HL-60 (cell line): ENCODE data around the gene DNAJB4.

Experiments used
- CTCF ChIP-seq: IDR thresholded peaks from one replicate; pipeline ENCODE4 v1.5.1; 2011; ENCODE audit warnings: low read length, control low read depth, inconsistent platforms; ENCODE audit not compliant: insufficient read depth
- GABPA ChIP-seq: IDR thresholded peaks from 2 replicates; pipeline ENCODE4 v1.6.1; 2012; ENCODE audit warnings: low read depth
- POLR2AphosphoS5 ChIP-seq: IDR thresholded peaks from 2 replicates; pipeline ENCODE4 v1.6.1; 2012; ENCODE audit warnings: low read depth
- REST ChIP-seq: IDR thresholded peaks from 2 replicates; pipeline ENCODE4 v1.6.1; 2012; ENCODE audit warnings: low read depth; ENCODE audit not compliant: insufficient replicate concordance

- no peak for TF ChIP-seq CTCF
- no peak for TF ChIP-seq GABPA
- TF ChIP-seq REST = no peak
- TF ChIP-seq POLR2AphosphoS5 = no peak
Observed at GRCh38 chr1:78044796-78045562, 40.2 kb downstream of the DNAJB4 start.
